Testis (tissue), 3 donors: Measurements from ENCODE around the gene SARS1. TPM values are rescaled to one million over a fixed set of nuclear protein-coding genes. Genes with fewer than 3 reads are reported as not detected.

Experiments
- DNase-seq: peaks from one replicate; pipeline ENCODE4 v3.0.0-alpha.2; 2019
- H3K27ac ChIP-seq, 2 donors: fragments of 200-600 bp; sonication (generic); one replicate each; pipeline ENCODE4 v1.5.1; 2019
- H3K27me3 ChIP-seq: fragments of 200-600 bp; sonication (generic); one replicate; pipeline ENCODE4 v1.5.1; 2019
- H3K36me3 ChIP-seq: fragments of 200-600 bp; sonication (generic); one replicate; pipeline ENCODE4 v1.5.1; 2017; ENCODE audit warnings: low read depth; ENCODE audit errors: missing control alignments
- H3K4me1 ChIP-seq: fragments of 200-600 bp; sonication (generic); one replicate; pipeline ENCODE4 v1.5.1; 2019
- H3K4me3 ChIP-seq, 2 donors: fragments of 200-600 bp; sonication (generic); one replicate each; pipeline ENCODE4 v1.5.1; 2017 to 2019
- H3K9me3 ChIP-seq: fragments of 200-600 bp; sonication (generic); one replicate; pipeline ENCODE4 v1.5.1; 2017
- POLR2A ChIP-seq: fragments of 450-650 bp; IDR thresholded peaks from one replicate; pipeline ENCODE4 v1.6.1; 2017; ENCODE audit warnings: antibody characterized with exemption, mild to moderate bottlenecking, moderate library complexity
- WGBS, 2 donors: methylation state at CpG; one replicate each; pipeline ENCODE4 v1.1.5; 2018; 5-methylcytosine and 5-hydroxymethylcytosine counted together
- intact Hi-C: fragments of 100-400 bp; cut with DNase I; formaldehyde crosslinking; loops from one replicate; pipeline ENCODE4 v1.15.1; 2023; ENCODE audit warnings: low total_unique reads
- polyA plus RNA-seq: library from polyadenylated mRNA; stranded (reverse); fragments of 350-450 nt; fragmentation: Illumina TruSeq; extraction: RNeasy Lipid Tissue Mini Kit (QIAGEN cat#74804); gene quantifications from one replicate; pipeline ENCODE4 v1.2.3, GENCODE V29; 2014; ENCODE audit warnings: low read depth, low replicate concordance; ENCODE audit not compliant: insufficient read depth
- total RNA-seq, 2 donors: library from RNA; depleted of rRNA; stranded (reverse); fragments of >200 nt; gene quantifications; one replicate each; pipeline ENCODE4 v1.2.3, GENCODE V29; 2016
- TF ChIP-seq, protein P1 (sequence below), 3 experiments: fragments of 450-650 bp in 2 of 3; fragments of 200-600 bp in 1 of 3; sonication (generic) in 1 of 3; IDR thresholded peaks; one replicate each; pipeline ENCODE4 v1.5.1; 2016 to 2019; ENCODE audit warnings: antibody characterized with exemption in 3 of 3, mild to moderate bottlenecking in 2 of 3, moderate library complexity in 1 of 3

Gene SARS1
- total and polyA plus RNA-seq, 3 donors from 2014 or later, result 112 to 149 (median 132) TPM

DNA sequence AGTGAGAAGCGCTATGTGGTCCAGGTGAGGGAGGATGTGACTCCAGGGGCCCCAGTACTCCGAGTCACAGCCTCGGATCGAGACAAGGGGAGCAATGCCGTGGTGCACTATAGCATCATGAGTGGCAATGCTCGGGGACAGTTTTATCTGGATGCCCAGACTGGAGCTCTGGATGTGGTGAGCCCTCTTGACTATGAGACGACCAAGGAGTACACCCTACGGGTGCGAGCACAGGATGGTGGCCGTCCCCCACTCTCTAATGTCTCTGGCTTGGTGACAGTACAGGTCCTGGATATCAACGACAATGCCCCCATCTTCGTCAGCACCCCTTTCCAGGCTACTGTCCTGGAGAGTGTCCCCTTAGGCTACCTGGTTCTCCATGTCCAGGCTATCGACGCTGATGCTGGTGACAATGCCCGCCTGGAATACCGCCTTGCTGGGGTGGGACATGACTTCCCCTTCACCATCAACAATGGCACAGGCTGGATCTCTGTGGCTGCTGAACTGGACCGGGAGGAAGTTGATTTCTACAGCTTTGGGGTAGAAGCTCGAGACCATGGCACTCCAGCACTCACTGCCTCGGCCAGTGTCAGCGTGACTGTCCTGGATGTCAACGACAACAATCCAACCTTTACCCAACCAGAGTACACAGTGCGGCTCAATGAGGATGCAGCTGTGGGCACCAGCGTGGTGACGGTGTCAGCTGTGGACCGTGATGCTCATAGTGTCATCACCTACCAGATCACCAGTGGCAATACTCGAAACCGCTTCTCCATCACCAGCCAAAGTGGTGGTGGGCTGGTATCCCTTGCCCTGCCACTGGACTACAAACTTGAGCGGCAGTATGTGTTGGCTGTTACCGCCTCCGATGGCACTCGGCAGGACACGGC, 37.8 kb downstream of the SARS1 start:
- Histone ChIP-seq H3K4me3 (no peak overlapping the region), H3K27me3 (no peaks in the 10 kb centered on the region), H3K9me3 (no peaks in the 10 kb centered on the region), H3K4me1 (peaks cover 39% of the 10 kb centered on the region), H3K27ac (no peak overlapping the region), H3K36me3 (no peaks in the 10 kb centered on the region)
- WGBS, 2 donors, result 94 to 96% methylated on average over 30 to 32 of the region's 32 CpGs
- TF ChIP-seq, protein P1, sequence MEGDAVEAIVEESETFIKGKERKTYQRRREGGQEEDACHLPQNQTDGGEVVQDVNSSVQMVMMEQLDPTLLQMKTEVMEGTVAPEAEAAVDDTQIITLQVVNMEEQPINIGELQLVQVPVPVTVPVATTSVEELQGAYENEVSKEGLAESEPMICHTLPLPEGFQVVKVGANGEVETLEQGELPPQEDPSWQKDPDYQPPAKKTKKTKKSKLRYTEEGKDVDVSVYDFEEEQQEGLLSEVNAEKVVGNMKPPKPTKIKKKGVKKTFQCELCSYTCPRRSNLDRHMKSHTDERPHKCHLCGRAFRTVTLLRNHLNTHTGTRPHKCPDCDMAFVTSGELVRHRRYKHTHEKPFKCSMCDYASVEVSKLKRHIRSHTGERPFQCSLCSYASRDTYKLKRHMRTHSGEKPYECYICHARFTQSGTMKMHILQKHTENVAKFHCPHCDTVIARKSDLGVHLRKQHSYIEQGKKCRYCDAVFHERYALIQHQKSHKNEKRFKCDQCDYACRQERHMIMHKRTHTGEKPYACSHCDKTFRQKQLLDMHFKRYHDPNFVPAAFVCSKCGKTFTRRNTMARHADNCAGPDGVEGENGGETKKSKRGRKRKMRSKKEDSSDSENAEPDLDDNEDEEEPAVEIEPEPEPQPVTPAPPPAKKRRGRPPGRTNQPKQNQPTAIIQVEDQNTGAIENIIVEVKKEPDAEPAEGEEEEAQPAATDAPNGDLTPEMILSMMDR (IDR thresholded peaks at IDR 0.05), result no peak
- TF ChIP-seq POLR2A, result no peak
- intact Hi-C loops, result no loop called here
- no peak for DNase-seq

DNA sequence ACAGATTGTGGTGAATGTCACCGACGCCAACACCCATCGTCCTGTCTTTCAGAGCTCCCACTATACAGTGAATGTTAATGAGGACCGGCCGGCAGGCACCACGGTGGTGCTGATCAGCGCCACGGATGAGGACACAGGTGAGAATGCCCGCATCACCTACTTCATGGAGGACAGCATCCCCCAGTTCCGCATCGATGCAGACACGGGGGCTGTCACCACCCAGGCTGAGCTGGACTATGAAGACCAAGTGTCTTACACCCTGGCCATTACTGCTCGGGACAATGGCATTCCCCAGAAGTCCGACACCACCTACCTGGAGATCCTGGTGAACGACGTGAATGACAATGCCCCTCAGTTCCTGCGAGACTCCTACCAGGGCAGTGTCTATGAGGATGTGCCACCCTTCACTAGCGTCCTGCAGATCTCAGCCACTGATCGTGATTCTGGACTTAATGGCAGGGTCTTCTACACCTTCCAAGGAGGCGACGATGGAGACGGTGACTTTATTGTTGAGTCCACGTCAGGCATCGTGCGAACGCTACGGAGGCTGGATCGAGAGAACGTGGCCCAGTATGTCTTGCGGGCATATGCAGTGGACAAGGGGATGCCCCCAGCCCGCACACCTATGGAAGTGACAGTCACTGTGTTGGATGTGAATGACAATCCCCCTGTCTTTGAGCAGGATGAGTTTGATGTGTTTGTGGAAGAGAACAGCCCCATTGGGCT, 38.6 kb downstream of the SARS1 start:
- no peak for DNase-seq
- intact Hi-C loops, result no loop called here
- Histone ChIP-seq H3K27ac (no peak overlapping the region), H3K4me3 (no peak overlapping the region), H3K4me1 (peaks cover 39% of the 10 kb centered on the region), H3K27me3 (no peaks in the 10 kb centered on the region), H3K9me3 (no peaks in the 10 kb centered on the region), H3K36me3 (no peaks in the 10 kb centered on the region)
- 95 to 97% methylated on average over 29 to 31 of the region's 31 CpGs for WGBS, 2 donors
- TF ChIP-seq, protein P1 (IDR thresholded peaks at IDR 0.05), result no peak
- TF ChIP-seq POLR2A, result no peak

DNA sequence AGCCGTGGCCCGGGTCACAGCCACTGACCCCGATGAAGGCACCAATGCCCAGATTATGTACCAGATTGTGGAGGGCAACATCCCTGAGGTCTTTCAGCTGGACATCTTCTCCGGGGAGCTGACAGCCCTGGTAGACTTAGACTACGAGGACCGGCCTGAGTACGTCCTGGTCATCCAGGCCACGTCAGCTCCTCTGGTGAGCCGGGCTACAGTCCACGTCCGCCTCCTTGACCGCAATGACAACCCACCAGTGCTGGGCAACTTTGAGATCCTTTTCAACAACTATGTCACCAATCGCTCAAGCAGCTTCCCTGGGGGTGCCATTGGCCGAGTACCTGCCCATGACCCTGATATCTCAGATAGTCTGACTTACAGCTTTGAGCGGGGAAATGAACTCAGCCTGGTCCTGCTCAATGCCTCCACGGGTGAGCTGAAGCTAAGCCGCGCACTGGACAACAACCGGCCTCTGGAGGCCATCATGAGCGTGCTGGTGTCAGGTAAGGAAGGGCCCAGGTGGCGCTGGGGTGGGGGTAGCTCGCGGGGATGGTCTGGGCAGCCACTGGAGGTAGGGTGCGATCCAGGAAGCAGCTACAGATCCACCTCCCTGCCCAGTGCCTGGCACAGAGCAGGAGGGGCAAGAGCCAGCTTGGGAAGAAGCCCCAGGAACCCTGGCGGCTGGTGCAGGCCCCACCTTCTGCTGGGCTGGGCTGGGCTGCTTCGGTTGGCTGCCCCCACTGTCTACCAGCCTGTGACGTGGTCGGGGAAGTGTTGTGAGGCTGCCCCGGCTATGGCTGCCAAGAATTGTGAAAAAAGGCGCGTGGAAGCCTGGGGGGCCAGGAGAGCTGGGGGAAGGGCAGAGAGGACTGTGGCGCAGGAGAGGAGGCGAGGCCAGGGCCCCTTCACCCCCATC, 39.4 kb downstream of the SARS1 start:
- Histone ChIP-seq H3K9me3 (no peaks in the 10 kb centered on the region), H3K36me3 (no peaks in the 10 kb centered on the region), H3K27ac (peak overlapping the region; percentile 69 to 78), H3K4me3 (no peak overlapping the region), H3K4me1 (peaks cover 39% of the 10 kb centered on the region), H3K27me3 (no peaks in the 10 kb centered on the region)
- intact Hi-C loops, result no loop called here
- no peak for TF ChIP-seq POLR2A
- TF ChIP-seq, protein P1 (IDR thresholded peaks at IDR 0.05), result no peak
- WGBS, 2 donors, result 82 to 97% methylated on average over 7 to 33 of the region's 33 CpGs
- peak; percentile 82 for DNase-seq

- intact Hi-C loops, result no loop called here
- 22 to 35% methylated on average over 3 to 7 of the region's 9 CpGs for WGBS, 2 donors
- H3K36me3 ChIP-seq, result no peaks in the 10 kb centered on the region
- H3K4me1 ChIP-seq, result peaks cover 37% of the 10 kb centered on the region
- peak overlapping the region; percentile 69 to 78 for H3K27ac ChIP-seq
- DNase-seq, result peak; percentile 67
- TF ChIP-seq, protein P1 (IDR thresholded peaks at IDR 0.05), result no peak
- no peak for TF ChIP-seq POLR2A
- H3K27me3 ChIP-seq, result no peaks in the 10 kb centered on the region
- no peak overlapping the region for H3K4me3 ChIP-seq
- H3K9me3 ChIP-seq, result no peaks in the 10 kb centered on the region
Measured at GRCh38 chr1:109253803-109254620, 40.3 kb downstream of the SARS1 start.
